Stimulated activated naive B cell treated with anti-CD40 and anti-IgM and Interleukin-4, amounts not matched to agents 10 μg/mL and 1 μg/mL and 100 μg/mL, for 72 hours (primary cell): Measurements from ENCODE around the gene PPM1B.
A peak's percentile ranks its signal among the peaks of the same experiment; 100 is the strongest.

Source experiments
- ATAC-seq, 2 donors: fragments of 150-1000 bp; cut with Tn5 transposase; replicated peaks; 2 replicates each; pipeline ENCODE4 v1.10.0; 2021; ENCODE audit warnings: moderate library complexity in 1 of 2
- DNase-seq: peaks from one replicate; pipeline ENCODE4 v3.0.0; 2021
- H3K27ac Mint-ChIP-seq: one replicate; pipeline ENCODE4 v1.8.0; 2022; ENCODE audit warnings: mild to moderate bottlenecking, mixed read lengths
- H3K27me3 Mint-ChIP-seq, 2 donors: one replicate each; pipeline ENCODE4 v1.8.0; 2022; ENCODE audit warnings: mixed read lengths in 2 of 2
- H3K36me3 Mint-ChIP-seq, 2 donors: one replicate each; pipeline ENCODE4 v1.8.0; 2022; ENCODE audit warnings: mixed read lengths in 2 of 2, mild to moderate bottlenecking in 1 of 2
- H3K4me1 Mint-ChIP-seq, 2 donors: one replicate each; pipeline ENCODE4 v1.8.0; 2022; ENCODE audit warnings: mixed read lengths in 2 of 2, mild to moderate bottlenecking in 1 of 2
- H3K4me3 Mint-ChIP-seq, 2 donors: one replicate each; pipeline ENCODE4 v1.8.0; 2022; ENCODE audit warnings: mild to moderate bottlenecking in 2 of 2, mixed read lengths in 2 of 2, moderate library complexity in 1 of 2
- H3K9me3 Mint-ChIP-seq, 2 donors: one replicate each; pipeline ENCODE4 v1.8.0; 2022; ENCODE audit warnings: mixed read lengths in 2 of 2, mild to moderate bottlenecking in 1 of 2

PPM1B gene

DNA sequence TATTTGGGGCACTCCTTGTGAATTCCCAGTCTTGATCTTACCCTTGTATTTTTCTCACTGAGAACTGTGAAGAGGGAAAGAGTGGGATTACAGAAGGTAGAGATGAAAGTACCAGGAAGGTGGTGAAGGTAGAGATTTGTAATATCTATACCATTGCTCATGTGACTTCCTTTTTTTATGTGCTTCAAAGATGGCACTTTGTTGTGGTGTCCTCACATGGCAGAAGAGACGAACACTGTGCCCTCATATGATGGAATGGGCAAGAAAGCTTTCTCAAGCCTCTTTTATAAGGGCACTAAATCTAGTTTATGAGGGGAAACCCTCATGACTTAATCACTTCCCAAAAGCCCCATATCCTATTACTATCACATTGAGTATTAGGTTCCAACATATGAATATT, 28.9 kb upstream of the PPM1B start:
- Mint-ChIP-seq H3K27ac (no peak overlapping the region), H3K9me3 (no peaks in the 10 kb centered on the region), H3K4me1 (peaks cover 0 to 7% of the 10 kb centered on the region in 2 donors), H3K27me3 (peaks cover 0 to 5% of the 10 kb centered on the region in 2 donors), H3K4me3 (no peak overlapping the region), H3K36me3 (no peaks in the 10 kb centered on the region)
- no peak for DNase-seq
- ATAC-seq = peak; percentile 46 to 52

DNA sequence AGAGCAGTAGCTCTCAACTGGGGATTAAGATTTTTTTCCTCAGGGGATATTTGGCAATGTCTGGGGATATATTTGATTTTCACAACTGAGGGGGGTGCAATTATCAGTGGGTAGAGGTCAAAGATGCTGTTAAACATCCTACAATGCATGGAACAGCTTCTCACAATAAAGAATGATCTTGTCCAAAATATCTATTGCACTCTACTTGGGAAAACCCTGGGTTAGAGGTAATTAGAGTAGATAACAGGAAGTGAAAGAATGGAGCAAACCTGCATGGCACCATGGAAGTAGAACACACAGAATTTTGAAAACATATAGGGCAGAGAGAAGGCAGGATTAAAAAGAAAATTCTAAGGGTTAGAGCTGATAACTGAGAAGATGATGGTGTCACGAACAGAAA, 26.4 kb upstream of the PPM1B start:
- no peak for ATAC-seq

DNA sequence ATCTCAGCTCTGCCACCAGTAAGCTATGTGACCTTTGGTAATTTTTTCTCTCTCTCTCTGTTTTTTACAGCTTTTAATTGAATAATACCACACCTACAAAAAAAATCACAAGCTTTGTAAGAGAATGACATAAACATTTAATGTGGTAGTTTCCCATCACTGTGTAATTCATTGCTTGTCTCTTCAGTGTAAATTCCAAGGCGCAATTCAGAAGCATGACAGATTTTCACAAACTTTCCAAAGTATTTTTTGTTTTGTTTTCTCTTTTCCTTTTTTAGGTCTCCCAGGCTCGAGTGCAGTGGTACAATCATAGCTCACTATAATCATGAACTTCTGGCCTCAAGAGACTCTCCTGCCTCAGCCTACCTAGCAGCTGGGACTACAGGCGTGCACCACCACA, 25.0 kb upstream of the PPM1B start:
- Mint-ChIP-seq H3K4me3 (no peak overlapping the region), H3K27me3 (peaks cover 0 to 5% of the 10 kb centered on the region in 2 donors), H3K36me3 (no peaks in the 10 kb centered on the region), H3K4me1 (peaks cover 0 to 7% of the 10 kb centered on the region in 2 donors), H3K27ac (no peak overlapping the region), H3K9me3 (no peaks in the 10 kb centered on the region)
- DNase-seq (no peak), ATAC-seq (no peak)

More for the DNA sequence above, 26.4 kb upstream of the PPM1B start:
- peaks cover 0 to 7% of the 10 kb centered on the region in 2 donors for H3K4me1 Mint-ChIP-seq
- no peak overlapping the region for H3K4me3 Mint-ChIP-seq
- no peaks in the 10 kb centered on the region for H3K36me3 Mint-ChIP-seq
- H3K27ac Mint-ChIP-seq = no peak overlapping the region
- no peak for DNase-seq
- peaks cover 0 to 5% of the 10 kb centered on the region in 2 donors for H3K27me3 Mint-ChIP-seq
- H3K9me3 Mint-ChIP-seq = no peaks in the 10 kb centered on the region

DNA sequence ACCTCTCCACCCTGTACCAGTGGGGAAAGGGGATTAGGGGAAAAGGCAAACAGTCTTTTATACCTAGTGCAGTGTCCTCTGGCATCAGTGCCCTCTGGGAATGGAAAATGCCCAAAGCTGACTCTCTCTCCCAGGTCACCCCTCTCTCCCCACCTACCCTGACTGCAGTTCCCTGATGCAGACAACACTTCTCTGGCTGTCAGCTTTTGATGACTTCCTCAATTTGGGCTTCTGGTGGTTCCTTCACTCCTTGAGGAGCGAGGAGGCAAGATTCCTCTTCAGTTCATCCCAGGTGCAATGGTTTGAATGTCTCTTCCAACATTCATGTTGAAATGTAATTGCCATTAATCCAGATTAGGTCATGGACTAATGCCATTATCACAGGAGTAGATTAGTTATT, 19.7 kb upstream of the PPM1B start:
- Mint-ChIP-seq H3K27ac (no peak overlapping the region), H3K9me3 (no peaks in the 10 kb centered on the region), H3K36me3 (no peaks in the 10 kb centered on the region), H3K4me1 (no peaks in the 10 kb centered on the region), H3K27me3 (no peaks in the 10 kb centered on the region), H3K4me3 (no peak overlapping the region)
- no peak for ATAC-seq
- DNase-seq = no peak

DNA sequence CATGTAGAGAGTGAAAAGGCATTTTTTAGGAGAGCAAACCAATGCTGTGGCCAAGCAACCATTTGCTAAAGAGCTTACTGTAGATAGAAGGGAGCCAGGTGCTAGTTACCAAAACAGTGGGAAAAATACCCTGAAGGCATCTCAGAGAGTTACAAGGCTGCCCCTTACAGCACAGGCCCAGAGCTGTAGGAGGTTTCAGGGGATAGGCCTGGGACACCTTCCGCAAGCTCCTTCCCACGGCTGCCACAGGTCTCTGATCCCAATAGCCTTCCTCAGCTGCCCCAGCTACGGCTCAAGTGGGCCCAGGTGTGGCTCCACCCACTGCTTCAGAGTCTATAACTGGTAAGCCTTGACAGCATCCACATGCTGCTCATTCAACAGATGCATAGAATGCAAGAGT, 18.2 kb upstream of the PPM1B start:
- Mint-ChIP-seq H3K4me1 (no peaks in the 10 kb centered on the region), H3K27ac (no peak overlapping the region), H3K9me3 (no peaks in the 10 kb centered on the region), H3K36me3 (no peaks in the 10 kb centered on the region), H3K27me3 (no peaks in the 10 kb centered on the region), H3K4me3 (no peak overlapping the region)
- no peak for ATAC-seq
- DNase-seq = no peak

DNA sequence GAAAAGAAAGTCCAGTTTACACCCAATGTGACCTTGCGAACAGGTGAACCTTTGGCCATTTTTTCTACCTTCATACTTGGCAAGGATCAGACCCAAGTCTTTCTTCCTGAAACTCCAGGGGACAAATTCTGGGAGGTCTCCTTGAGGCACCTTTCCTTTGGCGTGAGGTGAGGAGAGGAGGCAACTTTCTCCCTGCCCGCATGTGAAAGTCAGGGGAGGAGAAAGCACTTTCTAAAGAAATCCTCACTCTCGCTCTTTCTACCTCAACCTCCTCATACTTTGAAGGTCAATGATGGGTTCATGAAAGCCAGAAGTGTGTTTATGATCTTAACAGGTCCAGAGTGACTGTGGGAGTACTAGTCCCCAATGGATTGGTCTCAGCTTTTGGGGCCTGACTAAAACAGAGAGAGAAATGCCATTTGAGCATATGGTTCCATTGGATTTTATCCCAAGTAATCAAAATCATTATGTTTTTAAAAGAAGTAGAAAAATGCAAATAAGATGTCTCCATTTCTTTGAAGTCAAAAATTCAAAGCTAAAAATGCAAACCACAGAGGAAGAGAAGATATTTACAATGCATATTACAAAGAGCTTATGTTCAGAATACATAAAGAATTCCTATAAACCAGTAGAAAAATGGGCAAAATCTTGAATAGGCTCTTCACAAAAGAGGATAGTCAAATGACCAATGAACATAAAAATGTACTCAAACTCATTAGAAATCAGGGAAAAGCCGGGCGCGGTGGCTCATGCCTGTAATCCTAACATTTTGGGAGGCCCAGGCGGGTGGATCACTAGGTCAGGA, 15.6 kb upstream of the PPM1B start:
- DNase-seq (no peak), ATAC-seq (no peak)
- H3K36me3 Mint-ChIP-seq = no peaks in the 10 kb centered on the region
- H3K4me1 Mint-ChIP-seq = no peaks in the 10 kb centered on the region
- no peak overlapping the region for H3K4me3 Mint-ChIP-seq
- no peaks in the 10 kb centered on the region for H3K9me3 Mint-ChIP-seq
- no peak overlapping the region for H3K27ac Mint-ChIP-seq
- no peaks in the 10 kb centered on the region for H3K27me3 Mint-ChIP-seq

DNA sequence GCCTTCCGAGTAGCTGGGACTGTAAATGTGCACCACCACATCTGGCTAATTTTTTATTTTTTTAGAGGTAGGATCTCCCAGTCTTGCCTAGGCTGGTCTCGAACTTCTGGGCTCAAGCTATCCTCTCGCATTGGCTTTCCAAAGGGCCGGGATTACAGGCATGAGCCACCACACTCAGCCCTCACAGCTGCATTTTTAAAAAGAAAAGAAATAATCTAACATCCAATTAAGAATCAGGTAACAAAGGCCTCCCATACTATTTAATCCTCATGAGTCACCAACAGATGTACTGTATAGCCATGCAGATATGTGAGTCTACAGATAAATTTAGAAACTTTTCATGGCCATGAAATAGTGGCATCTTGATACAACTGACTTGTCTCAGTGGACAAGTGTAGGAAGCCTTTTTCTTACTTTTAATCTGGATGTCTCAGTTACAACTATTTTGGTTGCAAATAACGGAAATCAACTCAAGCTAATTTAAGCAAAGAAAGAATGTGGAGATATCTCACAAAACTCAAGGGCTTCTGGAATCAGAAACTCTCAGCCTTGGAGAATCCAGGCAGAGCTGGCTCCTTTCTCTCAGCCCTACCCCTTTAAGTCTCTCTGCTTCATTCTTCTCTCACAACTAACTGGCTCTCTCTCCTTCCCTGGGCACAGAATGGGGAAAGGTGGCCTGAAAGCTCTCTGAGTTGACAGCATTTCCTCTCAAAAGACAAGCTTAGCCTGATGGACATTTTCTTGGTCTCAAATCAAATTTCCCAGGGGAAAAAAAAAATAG, 12.8 kb upstream of the PPM1B start:
- no peaks in the 10 kb centered on the region for H3K4me1 Mint-ChIP-seq
- DNase-seq (no peak), ATAC-seq (no peak)
- H3K27me3 Mint-ChIP-seq = no peaks in the 10 kb centered on the region
- no peaks in the 10 kb centered on the region for H3K36me3 Mint-ChIP-seq
- H3K27ac Mint-ChIP-seq = no peak overlapping the region
- H3K9me3 Mint-ChIP-seq = no peaks in the 10 kb centered on the region
- no peak overlapping the region for H3K4me3 Mint-ChIP-seq

DNA sequence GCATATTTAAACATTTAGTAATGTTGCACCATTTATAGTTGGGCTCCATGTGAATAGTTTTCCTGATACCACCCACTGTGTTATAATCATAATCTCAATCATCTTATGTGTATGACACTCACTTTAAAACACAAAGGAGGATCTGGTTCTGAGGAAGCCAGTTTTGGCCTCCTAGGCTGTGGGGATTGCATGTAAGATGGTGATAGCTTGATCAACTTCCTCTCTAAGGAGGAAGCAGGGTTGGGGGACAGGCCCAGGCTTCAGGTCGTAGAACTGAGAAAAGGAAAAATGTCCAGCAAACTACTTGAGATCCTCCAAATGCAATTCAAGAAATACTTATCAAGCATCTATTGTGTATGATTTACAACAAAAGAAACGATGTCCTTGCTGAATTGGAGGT, 4.9 kb upstream of the PPM1B start:
- Mint-ChIP-seq H3K36me3 (peaks cover 0 to 1% of the 10 kb centered on the region in 2 donors), H3K4me3 (no peak overlapping the region), H3K9me3 (no peaks in the 10 kb centered on the region), H3K27me3 (no peaks in the 10 kb centered on the region), H3K27ac (no peak overlapping the region), H3K4me1 (peaks cover 4 to 7% of the 10 kb centered on the region in 2 donors)
- ATAC-seq = no peak
- no peak for DNase-seq

DNA sequence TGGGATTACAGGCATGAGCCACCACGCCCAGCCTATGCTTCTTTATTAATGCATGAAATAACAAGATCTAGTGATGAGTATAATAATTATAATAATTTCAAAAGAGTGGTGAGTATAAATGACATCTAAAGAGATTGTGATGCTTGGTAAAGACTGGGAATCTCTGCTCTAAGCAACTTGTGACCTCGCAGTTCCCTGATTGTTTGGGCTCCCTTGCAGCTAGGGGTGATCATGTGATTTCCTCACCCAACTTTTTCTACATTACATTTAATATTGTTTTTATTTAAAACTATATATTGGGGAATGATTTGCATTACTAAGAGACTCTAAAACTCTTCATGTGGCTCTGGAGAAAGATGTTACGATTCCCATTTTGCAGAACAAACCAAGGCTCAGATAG, 4.1 kb upstream of the PPM1B start:
- no peak for ATAC-seq
- H3K9me3 Mint-ChIP-seq = no peaks in the 10 kb centered on the region
- no peak for DNase-seq

DNA sequence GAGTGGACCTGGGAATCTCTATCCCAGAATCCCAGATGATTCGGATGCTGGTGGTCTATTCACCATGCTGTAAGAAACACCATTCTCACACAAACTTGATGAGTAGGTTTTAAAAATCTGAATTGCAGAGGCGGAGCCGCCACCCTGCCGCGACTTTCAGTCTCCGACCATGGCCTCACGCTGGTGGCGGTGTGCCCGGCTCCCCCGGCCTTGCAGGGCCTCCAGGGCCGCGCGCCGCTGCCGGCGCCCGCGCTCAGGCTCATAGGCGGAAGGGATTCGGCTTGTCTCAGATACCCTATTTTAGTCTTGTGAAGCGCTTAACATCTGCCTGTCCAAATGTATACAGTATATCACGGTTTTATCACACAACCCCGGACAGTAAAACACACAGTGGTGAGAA, 2.6 kb upstream of the PPM1B start:
- H3K9me3 Mint-ChIP-seq = no peaks in the 10 kb centered on the region
- peaks cover 4 to 5% of the 10 kb centered on the region in 2 donors for H3K36me3 Mint-ChIP-seq
- H3K4me1 Mint-ChIP-seq = peaks cover 11 to 13% of the 10 kb centered on the region in 2 donors
- no peak for ATAC-seq
- no peak overlapping the region for H3K27ac Mint-ChIP-seq
- DNase-seq = no peak
- H3K4me3 Mint-ChIP-seq = no peak overlapping the region
- no peaks in the 10 kb centered on the region for H3K27me3 Mint-ChIP-seq

More for the DNA sequence above, 4.1 kb upstream of the PPM1B start:
- H3K4me3 Mint-ChIP-seq = no peak overlapping the region
- no peaks in the 10 kb centered on the region for H3K27me3 Mint-ChIP-seq
- H3K4me1 Mint-ChIP-seq = peaks cover 4 to 7% of the 10 kb centered on the region in 2 donors
- H3K36me3 Mint-ChIP-seq = peaks cover 2 to 3% of the 10 kb centered on the region in 2 donors
- no peak overlapping the region for H3K27ac Mint-ChIP-seq

DNA sequence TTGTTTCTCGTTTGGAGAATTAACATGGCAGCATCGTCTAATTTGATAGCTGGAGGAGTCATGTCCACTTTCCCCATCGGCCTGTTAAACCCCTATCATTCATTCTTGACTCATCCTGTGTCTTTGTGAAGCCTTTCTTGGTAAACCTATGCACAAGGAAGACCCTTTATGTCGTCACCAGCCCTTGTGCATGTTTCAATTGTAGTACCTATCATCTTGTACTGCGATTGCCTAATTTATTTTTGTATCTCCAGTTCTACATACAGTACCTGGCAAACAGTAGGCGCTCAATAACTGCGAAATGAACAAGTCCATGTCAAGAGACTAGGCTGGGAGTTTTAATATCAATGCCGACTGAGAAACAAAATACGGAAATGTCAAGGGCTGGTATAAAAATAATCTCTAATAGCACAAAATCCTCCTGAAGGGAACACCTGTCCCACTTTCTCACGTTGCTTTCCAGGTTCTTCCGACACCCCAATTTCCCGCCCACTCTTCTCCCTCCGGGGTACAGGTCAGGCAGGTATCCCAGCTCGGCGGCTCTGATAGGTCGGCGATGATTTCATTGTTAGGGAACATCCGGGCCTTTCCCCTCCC, 1.3 kb upstream of the PPM1B start:
- peak overlapping the region; percentile 90 to 100 for H3K4me3 Mint-ChIP-seq
- no peak for DNase-seq
- no peaks in the 10 kb centered on the region for H3K27me3 Mint-ChIP-seq
- H3K36me3 Mint-ChIP-seq = peaks cover 4 to 7% of the 10 kb centered on the region in 2 donors
- peaks cover 14 to 18% of the 10 kb centered on the region in 2 donors for H3K4me1 Mint-ChIP-seq
- no peaks in the 10 kb centered on the region for H3K9me3 Mint-ChIP-seq
- ATAC-seq = no peak
- peak overlapping the region; percentile 94 for H3K27ac Mint-ChIP-seq

DNA sequence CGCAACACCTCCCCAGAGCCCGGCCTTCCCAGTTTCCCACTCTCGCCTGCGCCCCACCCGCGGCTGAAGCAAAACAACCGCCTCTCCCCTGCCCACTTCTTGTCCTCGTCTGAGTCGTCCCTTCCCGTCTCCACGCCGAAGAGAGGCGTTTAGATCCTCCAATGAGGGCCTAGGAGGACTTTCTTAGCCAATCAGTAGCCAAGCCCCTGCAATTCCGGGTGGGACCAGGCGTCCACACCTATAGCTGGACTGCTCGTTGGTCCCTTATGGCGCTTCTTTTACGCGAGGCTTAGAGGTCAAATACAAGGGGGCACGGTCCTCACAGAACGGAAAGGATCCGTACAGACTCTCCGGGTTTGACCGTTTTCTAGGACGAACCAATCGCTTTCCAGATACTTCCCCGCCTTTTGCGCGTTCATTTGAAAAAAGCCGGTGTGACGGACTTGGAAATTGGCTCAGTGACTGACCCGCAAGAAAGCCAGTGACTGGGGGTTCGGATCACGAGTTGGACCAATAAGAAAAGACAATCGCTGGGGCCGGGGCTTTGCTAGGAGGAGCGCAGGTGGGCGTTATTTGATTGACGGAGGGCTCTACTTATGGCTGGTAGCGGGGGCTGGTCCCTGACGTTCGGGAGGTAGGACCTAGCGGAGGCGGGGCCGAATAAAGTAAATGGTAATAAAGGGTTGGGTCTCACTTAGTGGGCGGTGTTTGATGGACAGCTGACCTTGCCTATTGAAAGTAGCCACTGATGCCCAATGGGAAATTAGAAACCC, 581 bp upstream of the PPM1B start:
- Mint-ChIP-seq H3K4me1 (peaks cover 16 to 25% of the 10 kb centered on the region in 2 donors), H3K27me3 (no peaks in the 10 kb centered on the region), H3K9me3 (no peaks in the 10 kb centered on the region), H3K36me3 (peaks cover 4 to 13% of the 10 kb centered on the region in 2 donors), H3K4me3 (peak overlapping the region; percentile 90 to 100), H3K27ac (peak overlapping the region; percentile 94)
- DNase-seq (peak; percentile 99), ATAC-seq (peak; percentile 80 to 85)

DNA sequence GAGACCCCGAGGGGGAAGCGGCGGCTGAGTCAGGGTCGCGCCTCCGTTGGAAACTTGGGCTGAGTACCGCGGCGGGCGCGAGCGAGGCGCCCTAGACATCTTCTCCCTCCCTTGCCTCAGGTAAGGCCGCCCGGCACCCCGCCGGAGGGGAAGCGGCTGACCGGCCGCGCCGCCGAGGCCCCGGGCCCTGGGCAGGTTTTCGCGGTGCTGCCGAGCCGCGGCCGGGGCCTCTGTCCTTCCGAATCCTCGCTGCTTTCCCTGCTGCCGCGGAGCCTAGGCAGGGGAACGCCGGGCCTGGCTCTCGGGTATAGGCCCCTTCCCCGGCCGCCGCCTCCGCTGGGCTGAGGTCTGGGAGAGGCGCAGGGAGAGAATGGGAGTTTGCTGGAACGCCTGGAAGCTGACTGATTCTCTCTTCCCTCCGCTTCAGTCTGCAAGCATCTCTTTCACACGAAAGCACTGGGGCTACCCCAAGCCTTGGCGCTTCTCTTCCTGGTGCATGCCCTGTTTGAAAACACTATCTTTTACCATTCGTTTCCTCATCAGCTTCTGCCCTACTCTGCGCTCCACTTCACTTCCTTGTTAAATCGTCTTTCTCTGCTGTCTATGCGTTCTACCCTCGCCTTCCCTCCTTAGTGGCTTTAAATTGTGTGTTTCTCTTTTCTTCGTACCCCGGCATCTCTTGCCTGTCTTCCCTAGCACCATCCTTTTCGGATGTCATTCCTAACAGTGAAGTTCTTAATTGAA, 652 bp downstream of the PPM1B start:
- peak overlapping the region; percentile 98 to 100 for H3K4me3 Mint-ChIP-seq
- peak overlapping the region; percentile 99 for H3K27ac Mint-ChIP-seq
- no peaks in the 10 kb centered on the region for H3K27me3 Mint-ChIP-seq
- H3K4me1 Mint-ChIP-seq = peaks cover 20 to 33% of the 10 kb centered on the region in 2 donors
- peak; percentile 31 to 34 for ATAC-seq
- peak; percentile 45 for DNase-seq
- H3K36me3 Mint-ChIP-seq = peaks cover 4 to 13% of the 10 kb centered on the region in 2 donors
- H3K9me3 Mint-ChIP-seq = no peaks in the 10 kb centered on the region
